DOHH2 (cell line): Measurements from ENCODE around the gene FLNB.

Experiments
- H3F3A ChIP-seq: fragments of 200-600 bp; sonication (generic), shearing (Covaris generic); 2 replicates; pipeline ENCODE4 v1.6.0; 2016; ENCODE audit warnings: antibody characterized with exemption, mild to moderate bottlenecking; ENCODE audit not compliant: control insufficient read depth, insufficient read depth
- H3K27ac ChIP-seq: fragments of 200-600 bp; sonication (generic); 2 replicates; pipeline ENCODE4 v1.5.1; 2014; ENCODE audit warnings: low read depth, mild to moderate bottlenecking, low read length, moderate library complexity
- H3K27me3 ChIP-seq: fragments of 200-600 bp; sonication (generic); 2 replicates; pipeline ENCODE4 v1.6.1; 2014; ENCODE audit warnings: mild to moderate bottlenecking, low read length, mixed read lengths; ENCODE audit not compliant: control insufficient read depth
- H3K36me3 ChIP-seq: fragments of 200-600 bp; sonication (generic); 2 replicates; pipeline ENCODE4 v1.6.1; 2014; ENCODE audit warnings: mild to moderate bottlenecking, low read length, moderate library complexity, mixed read lengths; ENCODE audit not compliant: control insufficient read depth
- H3K4me1 ChIP-seq: fragments of 200-600 bp; sonication (generic); 2 replicates; pipeline ENCODE4 v1.6.1; 2014; ENCODE audit warnings: mild to moderate bottlenecking, low read length, mixed read lengths; ENCODE audit not compliant: control insufficient read depth
- H3K4me2 ChIP-seq: fragments of 200-600 bp; sonication (generic); 2 replicates; pipeline ENCODE4 v1.6.0; 2014; ENCODE audit warnings: mild to moderate bottlenecking, low read length, moderate library complexity
- H3K4me3 ChIP-seq: fragments of 200-600 bp; sonication (generic); 2 replicates; pipeline ENCODE4 v1.5.1; 2014; ENCODE audit warnings: mild to moderate bottlenecking, low read length, mixed read lengths
- H3K79me2 ChIP-seq: fragments of 200-600 bp; sonication (generic); 2 replicates; pipeline ENCODE4 v1.6.1; 2014; ENCODE audit warnings: mild to moderate bottlenecking, low read length, mixed read lengths; ENCODE audit not compliant: control insufficient read depth
- H3K9me2 ChIP-seq: fragments of 200-600 bp; sonication (generic); replicated peaks from 2 replicates; pipeline ENCODE4 v1.6.1; 2014; ENCODE audit warnings: mild to moderate bottlenecking, low read length, mixed read lengths; ENCODE audit not compliant: control insufficient read depth
- H3K9me3 ChIP-seq: fragments of 200-600 bp; sonication (generic); 2 replicates; pipeline ENCODE4 v1.6.1; 2014; ENCODE audit warnings: antibody characterized with exemption, low read length, mixed read lengths; ENCODE audit not compliant: control insufficient read depth, insufficient read depth
- H4K20me1 ChIP-seq: fragments of 200-600 bp; sonication (generic); 2 replicates; pipeline ENCODE4 v1.6.0; 2014; ENCODE audit warnings: low read depth, mild to moderate bottlenecking, antibody characterized with exemption, low read length, moderate library complexity; ENCODE audit not compliant: control insufficient read depth, insufficient read depth
- CTCF ChIP-seq: fragments of 200-600 bp; sonication (generic); IDR thresholded peaks from one replicate; pipeline ENCODE4 v1.5.1; 2014; ENCODE audit warnings: antibody characterized with exemption, mild to moderate bottlenecking, low read depth, low read length; ENCODE audit not compliant: poor library complexity, severe bottlenecking
- EZH2phosphoT487 ChIP-seq: fragments of 200-600 bp; sonication (generic); IDR thresholded peaks from 2 replicates; pipeline ENCODE4 v1.6.1; 2017; ENCODE audit warnings: borderline replicate concordance, mild to moderate bottlenecking, antibody characterized with exemption, low read length, moderate library complexity, mixed read lengths

FLNB gene

GRCh38 chr3:58164199-58164879 lies 156.1 kb downstream of the FLNB start:
- Histone ChIP-seq H3K4me2 (no peak overlapping the region), H3F3A (no peaks in the 10 kb centered on the region), H3K4me1 (no peaks in the 10 kb centered on the region), H3K27ac (no peak overlapping the region), H4K20me1 (no peaks in the 10 kb centered on the region), H3K9me3 (no peaks in the 10 kb centered on the region), H3K36me3 (no peaks in the 10 kb centered on the region), H3K79me2 (no peaks in the 10 kb centered on the region), H3K27me3 (no peaks in the 10 kb centered on the region), H3K4me3 (no peak overlapping the region), H3K9me2 (no peaks in the 10 kb centered on the region)
- no peak for TF ChIP-seq EZH2phosphoT487
- no peak for TF ChIP-seq CTCF

GRCh38 chr3:58164906-58165821 lies 156.9 kb downstream of the FLNB start:
- Histone ChIP-seq H4K20me1 (no peaks in the 10 kb centered on the region), H3K9me2 (no peaks in the 10 kb centered on the region), H3F3A (no peaks in the 10 kb centered on the region), H3K36me3 (no peaks in the 10 kb centered on the region), H3K9me3 (no peaks in the 10 kb centered on the region), H3K27ac (no peak overlapping the region), H3K4me3 (no peak overlapping the region), H3K4me1 (no peaks in the 10 kb centered on the region), H3K79me2 (no peaks in the 10 kb centered on the region), H3K4me2 (no peak overlapping the region), H3K27me3 (no peaks in the 10 kb centered on the region)
- TF ChIP-seq CTCF, result no peak
- no peak for TF ChIP-seq EZH2phosphoT487

GRCh38 chr3:58167431-58168351 lies 159.5 kb downstream of the FLNB start:
- H3F3A ChIP-seq, result no peaks in the 10 kb centered on the region
- no peak overlapping the region for H3K4me3 ChIP-seq
- H4K20me1 ChIP-seq, result no peaks in the 10 kb centered on the region
- no peak overlapping the region for H3K4me2 ChIP-seq
- H3K27me3 ChIP-seq, result no peaks in the 10 kb centered on the region
- H3K36me3 ChIP-seq, result no peaks in the 10 kb centered on the region
- H3K79me2 ChIP-seq, result no peaks in the 10 kb centered on the region
- no peaks in the 10 kb centered on the region for H3K4me1 ChIP-seq
- TF ChIP-seq EZH2phosphoT487 (no peak), CTCF (peak; percentile 99)
- no peaks in the 10 kb centered on the region for H3K9me3 ChIP-seq
- no peak overlapping the region for H3K27ac ChIP-seq
- H3K9me2 ChIP-seq, result no peaks in the 10 kb centered on the region
